22Rv1 (cell line): ENCODE data around the gene BNIP5.

Experiments
- ZFX ChIP-seq: fragments of 450-650 bp; IDR thresholded peaks from 2 replicates; pipeline ENCODE4 v1.6.1; 2017; ENCODE audit warnings: antibody characterized with exemption, borderline replicate concordance
- TF ChIP-seq, protein P1 (sequence below): fragments of 450-650 bp; IDR thresholded peaks from 2 replicates; pipeline ENCODE4 v1.5.1; 2017; ENCODE audit warnings: mild to moderate bottlenecking

DNA sequence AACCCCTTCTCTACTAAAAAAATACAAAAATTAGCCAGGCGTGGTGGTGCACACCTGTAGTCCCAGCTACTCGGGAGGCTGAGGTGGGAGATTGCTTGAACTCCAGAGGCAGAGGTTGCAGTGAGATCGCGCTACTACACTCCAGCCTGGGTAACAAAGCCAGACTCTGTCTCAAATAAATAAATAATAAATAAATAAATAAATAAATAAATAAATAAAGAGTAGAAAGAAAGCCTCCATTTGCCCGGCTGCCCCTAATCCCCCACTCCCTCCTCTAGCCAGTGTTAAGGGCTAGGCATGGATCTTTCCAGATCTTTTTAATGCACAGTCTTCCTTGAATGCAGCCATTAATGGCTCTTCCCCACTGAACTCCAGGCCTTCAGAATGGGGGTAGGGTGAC is 63.6 kb downstream of the BNIP5 start:
- TF ChIP-seq, protein P1, sequence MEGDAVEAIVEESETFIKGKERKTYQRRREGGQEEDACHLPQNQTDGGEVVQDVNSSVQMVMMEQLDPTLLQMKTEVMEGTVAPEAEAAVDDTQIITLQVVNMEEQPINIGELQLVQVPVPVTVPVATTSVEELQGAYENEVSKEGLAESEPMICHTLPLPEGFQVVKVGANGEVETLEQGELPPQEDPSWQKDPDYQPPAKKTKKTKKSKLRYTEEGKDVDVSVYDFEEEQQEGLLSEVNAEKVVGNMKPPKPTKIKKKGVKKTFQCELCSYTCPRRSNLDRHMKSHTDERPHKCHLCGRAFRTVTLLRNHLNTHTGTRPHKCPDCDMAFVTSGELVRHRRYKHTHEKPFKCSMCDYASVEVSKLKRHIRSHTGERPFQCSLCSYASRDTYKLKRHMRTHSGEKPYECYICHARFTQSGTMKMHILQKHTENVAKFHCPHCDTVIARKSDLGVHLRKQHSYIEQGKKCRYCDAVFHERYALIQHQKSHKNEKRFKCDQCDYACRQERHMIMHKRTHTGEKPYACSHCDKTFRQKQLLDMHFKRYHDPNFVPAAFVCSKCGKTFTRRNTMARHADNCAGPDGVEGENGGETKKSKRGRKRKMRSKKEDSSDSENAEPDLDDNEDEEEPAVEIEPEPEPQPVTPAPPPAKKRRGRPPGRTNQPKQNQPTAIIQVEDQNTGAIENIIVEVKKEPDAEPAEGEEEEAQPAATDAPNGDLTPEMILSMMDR, result no peak
- TF ChIP-seq ZFX, result no peak
